PC-9 (cell line): ENCODE data around the gene OSBPL6. TPM values are rescaled to one million over a fixed set of nuclear protein-coding genes. Genes with fewer than 3 reads are reported as not detected.

Source experiments
- BruUV-seq: library from RNA; stranded (reverse); fragments of 400-500 nt; replicated peaks from 2 replicates; lab custom pipeline; 2021; lab: Mats Ljungman, UMichigan
- CTCF ChIA-PET: fragments of 300-600 bp; sonication (Branson Sonifier 250); formaldehyde crosslinking; loops from one replicate; lab custom pipeline; 2022; ENCODE audit warnings: antibody characterized with exemption; lab: Charles Lee
- POLR2A ChIA-PET: fragments of 300-600 bp; sonication (Branson Sonifier 250); formaldehyde crosslinking; loops from one replicate; lab custom pipeline; 2022; ENCODE audit warnings: antibody characterized with exemption; ENCODE audit not compliant: unreplicated experiment; lab: Charles Lee
- DNase-seq, 2 experiments: peaks; one replicate each; pipeline versions ENCODE4 v3.0.0 to v3.0.0-alpha.2; 2015 to 2022; ENCODE audit warnings: mixed read lengths in 1 of 2
- H2AFZ ChIP-seq: fragments of 200-600 bp; sonication (generic); 2 replicates; pipeline ENCODE4 v1.8.1; 2017; ENCODE audit warnings: antibody characterized with exemption
- H3F3A ChIP-seq: fragments of 200-600 bp; sonication (generic); 2 replicates; pipeline ENCODE4 v1.8.1; 2017; ENCODE audit warnings: antibody characterized with exemption, mild to moderate bottlenecking, low read depth; ENCODE audit not compliant: insufficient read depth
- H3K27ac ChIP-seq: fragments of 200-600 bp; sonication (generic); 2 replicates; pipeline ENCODE4 v1.6.1; 2016; ENCODE audit warnings: mixed run types
- H3K27me3 ChIP-seq: fragments of 200-600 bp; sonication (generic); 2 replicates; pipeline ENCODE4 v1.6.1; 2016; ENCODE audit warnings: low read depth, mixed run types; ENCODE audit not compliant: insufficient read depth
- H3K36me3 ChIP-seq: fragments of 200-600 bp; sonication (generic); 2 replicates; pipeline ENCODE4 v1.6.1; 2016; ENCODE audit warnings: low read depth, mixed run types
- H3K4me1 ChIP-seq: fragments of 200-600 bp; sonication (generic); replicated peaks from 2 replicates; pipeline ENCODE4 v1.6.1; 2016; ENCODE audit warnings: mixed run types; ENCODE audit not compliant: insufficient read depth
- H3K4me2 ChIP-seq: fragments of 200-600 bp; sonication (generic); 2 replicates; pipeline ENCODE4 v1.6.1; 2017; ENCODE audit warnings: mixed run types
- H3K4me3 ChIP-seq: fragments of 200-600 bp; sonication (generic); 2 replicates; pipeline ENCODE4 v1.6.1; 2016; ENCODE audit warnings: mixed run types
- H3K79me2 ChIP-seq: fragments of 200-600 bp; sonication (generic); 2 replicates; pipeline ENCODE4 v1.6.1; 2017; ENCODE audit warnings: low read depth, mixed run types
- H3K9me2 ChIP-seq: fragments of 200-600 bp; sonication (generic); 2 replicates; pipeline ENCODE4 v1.8.1; 2017; ENCODE audit warnings: mild to moderate bottlenecking; ENCODE audit not compliant: insufficient read depth
- H3K9me3 ChIP-seq: fragments of 200-600 bp; sonication (generic); 2 replicates; pipeline ENCODE4 v1.8.1; 2016; ENCODE audit warnings: low read depth; ENCODE audit not compliant: insufficient read depth
- H4K20me1 ChIP-seq: fragments of 200-600 bp; sonication (generic); 2 replicates; pipeline ENCODE4 v1.8.1; 2017; ENCODE audit not compliant: insufficient read depth
- CTCF ChIP-seq: fragments of 200-600 bp; sonication (generic); conservative IDR thresholded peaks from 2 replicates; pipeline ENCODE4 v1.6.1; 2017; ENCODE audit warnings: mixed run types, antibody characterized with exemption, mild to moderate bottlenecking, moderate library complexity
- EZH2 ChIP-seq: fragments of 200-600 bp; sonication (generic); IDR thresholded peaks from 2 replicates; pipeline ENCODE4 v1.8.0; 2017; ENCODE audit warnings: antibody characterized with exemption, low read depth
- intact Hi-C: fragments of 100-400 bp; cut with micrococcal nuclease; formaldehyde crosslinking; loops from one replicate; pipeline ENCODE4 v1.10.0; 2022; ENCODE audit not compliant: unreplicated experiment
- total RNA-seq: library from RNA; stranded (reverse); gene quantifications from 2 replicates; pipeline ENCODE4 v1.2.3, GENCODE V29; 2021

OSBPL6 gene
- total RNA-seq, 1 experiment from 2014 or later: 2.6 TPM

- Histone ChIP-seq H3K4me1 (no peaks in the 10 kb centered on the region), H3K9me3 (no peaks in the 10 kb centered on the region), H3K4me2 (no peak overlapping the region), H3K36me3 (no peaks in the 10 kb centered on the region), H3K9me2 (no peaks in the 10 kb centered on the region), H2AFZ (no peak overlapping the region), H4K20me1 (no peaks in the 10 kb centered on the region), H3K27me3 (no peaks in the 10 kb centered on the region), H3K27ac (no peak overlapping the region), H3F3A (no peaks in the 10 kb centered on the region), H3K4me3 (no peak overlapping the region), H3K79me2 (no peaks in the 10 kb centered on the region)
- POLR2A ChIA-PET: no interaction called here
- CTCF ChIA-PET: interaction anchor here (1.6 kb wide), 1 partner anchor 10 kb away, joined by 6 read pairs; no protein-coding TSS in a partner anchor
- intact Hi-C loops: no loop called here
- DNase-seq: no peak
- no TSS peak for BruUV-seq
- no peak for TF ChIP-seq CTCF
- no peak for TF ChIP-seq EZH2
Observed at GRCh38 chr2:178403671-178404306, 209.5 kb downstream of the OSBPL6 start.

- intact Hi-C loops: no loop called here
- CTCF ChIA-PET: interaction anchor here (1.6 kb wide), 1 partner anchor 10 kb away, joined by 6 read pairs; no protein-coding TSS in a partner anchor
- H3K4me1 ChIP-seq: no peaks in the 10 kb centered on the region
- no peak overlapping the region for H2AFZ ChIP-seq
- no peak overlapping the region for H3K4me3 ChIP-seq
- POLR2A ChIA-PET: no interaction called here
- H3K9me3 ChIP-seq: no peaks in the 10 kb centered on the region
- H3F3A ChIP-seq: no peaks in the 10 kb centered on the region
- H3K36me3 ChIP-seq: no peaks in the 10 kb centered on the region
- no TSS peak for BruUV-seq
- H3K27ac ChIP-seq: no peak overlapping the region
- DNase-seq: no peak
- no peaks in the 10 kb centered on the region for H3K27me3 ChIP-seq
- no peaks in the 10 kb centered on the region for H3K79me2 ChIP-seq
- no peaks in the 10 kb centered on the region for H4K20me1 ChIP-seq
- no peak for TF ChIP-seq EZH2
- TF ChIP-seq CTCF: no peak
- no peak overlapping the region for H3K4me2 ChIP-seq
- H3K9me2 ChIP-seq: no peaks in the 10 kb centered on the region
Observed at GRCh38 chr2:178404368-178404767, 210.1 kb downstream of the OSBPL6 start.

GRCh38 chr2:178409261-178409660 is 214.9 kb downstream of the OSBPL6 start:
- Histone ChIP-seq H2AFZ (no peak overlapping the region), H3K4me1 (peaks cover 10% of the 10 kb centered on the region), H3K27ac (no peak overlapping the region), H3F3A (peaks cover 3% of the 10 kb centered on the region), H3K27me3 (no peaks in the 10 kb centered on the region), H3K4me3 (no peak overlapping the region), H4K20me1 (no peaks in the 10 kb centered on the region), H3K79me2 (no peaks in the 10 kb centered on the region), H3K9me3 (no peaks in the 10 kb centered on the region; the same call in 1 of the 2 replicates), H3K4me2 (no peak overlapping the region), H3K9me2 (no peaks in the 10 kb centered on the region), H3K36me3 (no peaks in the 10 kb centered on the region)
- ChIA-PET POLR2A (no interaction called here), CTCF (no interaction called here)
- DNase-seq: no peak
- BruUV-seq: no TSS peak
- intact Hi-C loops: no loop called here
- TF ChIP-seq CTCF (no peak), EZH2 (no peak)
